Measurements from ENCODE around the gene CHAF1B.
"Not testable (repeated sequence)": the region's sequence is repeated elsewhere in the genome, so short reads cannot be mapped to it uniquely, and the experiment has no call there.

Gene CHAF1B

DNA sequence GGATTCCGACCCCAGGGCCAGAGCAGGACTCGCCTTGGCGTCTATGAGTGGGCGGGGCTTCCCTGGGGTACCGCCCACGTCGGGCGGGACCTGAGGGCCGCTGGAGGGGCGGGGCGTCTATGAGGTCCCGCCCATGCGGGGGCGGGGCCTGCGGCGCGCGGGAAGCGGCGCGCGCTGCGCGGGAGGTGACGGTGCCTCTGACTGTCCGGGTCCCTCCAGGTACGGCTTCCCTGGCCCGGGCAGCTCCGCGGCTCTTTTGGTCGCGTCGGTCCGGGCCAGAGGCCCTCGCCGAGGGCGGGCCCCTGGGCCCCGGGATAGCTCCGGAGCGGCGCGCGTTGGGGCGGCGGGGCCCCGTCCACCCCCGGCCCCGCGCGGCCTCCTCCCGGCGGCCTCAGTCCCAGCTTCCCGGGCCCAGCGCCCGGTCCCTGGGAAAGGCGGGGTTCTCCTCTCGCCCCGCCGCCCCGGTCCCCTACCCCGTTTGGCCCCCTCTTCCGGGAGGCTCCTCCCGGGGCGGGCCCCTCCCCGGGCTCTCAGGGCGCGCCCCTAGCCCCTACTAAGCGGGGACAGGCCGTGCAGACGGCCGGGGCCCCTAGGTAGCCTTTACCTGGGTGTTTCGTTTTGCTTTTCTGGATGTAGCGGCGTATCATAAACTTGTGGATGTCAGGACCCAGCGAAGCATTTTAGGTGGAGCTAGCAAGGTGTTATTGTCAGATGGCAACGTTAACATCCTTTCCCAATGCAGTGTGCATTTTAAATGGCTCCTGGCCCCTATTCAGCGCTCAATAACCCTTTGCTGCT is at the start of gene CHAF1B:
CHAF1B (plus strand) TSS at position 160 of the 798 bp plus-strand sequence. CDS start 745 bp downstream, outside the sequence.
- no peak for DNase-seq

DNA sequence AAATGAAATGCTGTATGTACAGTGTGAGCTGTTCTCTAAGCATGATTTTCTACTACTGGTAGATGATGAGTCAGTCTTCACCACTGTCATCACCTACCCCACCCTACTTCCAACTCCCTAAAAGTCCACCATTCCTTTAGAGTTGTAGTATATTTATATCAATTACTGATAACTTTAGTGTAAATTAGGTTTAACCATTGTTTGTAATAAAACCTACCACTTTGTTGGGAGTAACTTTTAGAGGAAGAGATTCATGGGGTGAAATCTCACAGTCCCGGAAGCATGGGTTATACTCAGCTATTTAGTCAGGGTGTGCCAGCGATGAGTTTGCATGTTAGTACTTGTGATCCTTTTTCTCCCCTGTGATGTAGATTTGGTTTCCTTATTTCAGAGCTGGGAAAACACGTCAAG is 48.1 kb upstream of the CHAF1B start:
- no peak for DNase-seq

DNA sequence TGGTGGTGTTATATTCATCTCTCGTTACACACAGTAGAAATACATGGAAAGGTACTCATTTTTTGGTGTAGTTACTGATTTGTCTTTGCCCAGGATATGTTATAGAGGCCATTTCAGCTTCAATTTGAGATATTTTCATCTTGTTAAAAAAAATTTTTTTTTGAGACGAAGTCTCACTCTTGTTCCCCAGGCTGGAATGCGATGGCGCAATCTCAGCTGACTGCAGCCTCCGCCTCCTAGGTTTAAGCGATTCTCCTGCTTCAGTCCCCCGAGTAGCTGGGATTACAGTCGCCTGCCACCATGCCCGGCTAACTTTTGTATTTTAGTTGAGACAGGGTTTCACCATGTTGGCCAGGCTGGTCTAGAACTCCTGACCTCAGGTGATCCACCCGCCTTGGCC is 46.2 kb upstream of the CHAF1B start:
- DNase-seq, result no peak

DNA sequence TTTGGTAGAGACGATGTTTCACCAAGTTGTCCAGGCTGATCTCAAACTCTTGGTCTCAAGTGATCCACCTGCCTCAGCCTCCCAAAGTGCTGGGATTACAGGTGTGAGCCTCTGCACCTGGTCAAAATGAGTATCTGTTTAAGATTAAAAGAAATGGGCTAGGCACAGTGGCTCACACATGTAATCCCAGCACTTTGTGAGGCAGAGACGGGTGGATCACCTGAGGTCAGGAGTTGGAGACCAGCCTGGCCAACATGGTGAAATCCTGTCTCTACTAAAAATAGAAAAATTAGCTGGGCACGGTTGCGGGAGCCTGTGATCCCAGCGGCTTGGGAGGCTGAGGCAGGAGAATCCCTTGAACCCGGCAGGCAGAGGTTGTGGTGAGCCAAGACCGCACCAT is 42.6 kb upstream of the CHAF1B start:
- not testable (repeated sequence) for DNase-seq

DNA sequence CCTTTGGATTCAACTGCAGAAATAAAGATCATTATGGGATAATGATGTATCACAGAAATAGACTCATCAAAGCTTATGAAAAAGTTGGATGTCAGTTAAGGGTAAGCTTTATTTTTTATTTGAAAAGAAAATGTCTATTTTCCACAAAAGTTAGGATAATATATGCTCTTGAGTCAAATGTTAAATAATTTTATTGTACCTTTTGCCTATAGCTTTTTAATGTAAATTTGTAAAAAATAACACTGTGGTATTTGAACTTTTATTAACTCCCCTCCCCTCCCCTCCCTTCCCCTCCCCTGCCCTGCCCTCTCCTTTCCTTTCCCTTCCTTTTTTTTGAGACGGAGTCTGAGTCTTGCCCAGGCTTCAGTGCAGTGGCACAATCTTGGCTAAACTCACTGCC is 40.3 kb upstream of the CHAF1B start:
- DNase-seq, result no peak

DNA sequence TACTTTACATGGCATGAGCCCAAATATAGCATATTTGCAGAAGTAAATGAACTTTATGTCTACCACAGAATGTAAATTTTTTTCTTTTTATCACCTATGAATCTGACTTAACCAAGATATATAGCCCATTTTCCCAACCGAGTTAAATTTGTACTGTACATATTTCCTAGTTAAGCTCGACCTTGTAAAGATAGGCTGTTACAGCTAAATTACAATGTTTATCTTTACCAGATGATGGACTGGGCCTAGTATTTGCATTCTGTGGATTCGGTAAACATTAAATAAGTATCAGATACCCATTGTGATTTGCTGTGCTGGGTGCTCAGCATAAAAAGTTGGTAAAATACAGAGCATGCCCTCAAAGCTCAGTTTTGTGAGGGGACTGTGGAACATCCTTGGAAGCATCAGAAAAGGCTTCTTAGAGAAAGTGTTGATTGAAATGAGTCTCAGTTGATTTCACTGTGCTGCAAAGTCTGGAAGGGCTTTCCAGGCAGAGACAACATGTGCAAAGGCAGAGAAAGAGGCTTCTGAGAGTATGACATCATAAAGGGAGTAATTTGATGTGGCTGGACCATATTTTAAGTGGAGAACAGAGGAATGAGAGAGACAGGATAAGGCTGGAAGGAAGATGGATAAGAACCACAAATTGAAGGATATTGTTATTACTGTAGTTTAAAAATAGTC is 37.8 kb upstream of the CHAF1B start:
- DNase-seq, result no peak

DNA sequence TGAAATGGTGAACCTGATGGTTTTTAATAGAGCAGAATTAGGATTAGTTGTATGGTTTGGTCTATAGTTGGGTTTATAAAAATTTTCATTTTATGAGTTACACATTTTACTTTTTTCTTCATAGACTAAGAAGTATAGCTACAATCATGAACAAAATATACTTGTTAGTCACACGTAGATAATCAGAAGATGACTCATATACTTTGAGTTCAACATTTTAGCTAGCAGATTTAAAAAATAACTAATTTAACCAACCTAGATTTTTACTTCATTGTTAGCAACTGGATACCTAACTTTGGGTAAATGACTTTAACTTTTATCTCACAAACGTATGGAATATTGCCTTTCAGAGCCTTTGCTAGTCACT is 37.2 kb upstream of the CHAF1B start:
- no peak for DNase-seq

DNA sequence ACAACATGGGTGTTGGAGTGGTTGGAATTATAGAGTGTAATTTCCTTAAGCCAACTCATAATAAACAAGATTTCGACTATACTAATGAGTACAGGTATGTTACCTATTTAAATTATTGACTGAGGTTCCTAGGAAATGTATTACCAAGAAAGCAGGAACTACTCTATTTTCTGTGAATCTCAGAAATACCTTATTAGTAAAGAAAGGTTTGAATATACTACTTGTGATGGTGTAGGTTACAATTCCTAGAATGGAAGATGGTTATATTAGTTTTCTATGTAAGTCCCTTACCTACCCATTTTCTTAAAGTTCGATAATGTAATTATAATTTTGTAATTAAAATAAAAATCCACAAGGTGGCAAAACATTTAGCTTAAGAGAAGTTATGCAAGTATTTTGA is 35.9 kb upstream of the CHAF1B start:
- DNase-seq, result no peak

DNA sequence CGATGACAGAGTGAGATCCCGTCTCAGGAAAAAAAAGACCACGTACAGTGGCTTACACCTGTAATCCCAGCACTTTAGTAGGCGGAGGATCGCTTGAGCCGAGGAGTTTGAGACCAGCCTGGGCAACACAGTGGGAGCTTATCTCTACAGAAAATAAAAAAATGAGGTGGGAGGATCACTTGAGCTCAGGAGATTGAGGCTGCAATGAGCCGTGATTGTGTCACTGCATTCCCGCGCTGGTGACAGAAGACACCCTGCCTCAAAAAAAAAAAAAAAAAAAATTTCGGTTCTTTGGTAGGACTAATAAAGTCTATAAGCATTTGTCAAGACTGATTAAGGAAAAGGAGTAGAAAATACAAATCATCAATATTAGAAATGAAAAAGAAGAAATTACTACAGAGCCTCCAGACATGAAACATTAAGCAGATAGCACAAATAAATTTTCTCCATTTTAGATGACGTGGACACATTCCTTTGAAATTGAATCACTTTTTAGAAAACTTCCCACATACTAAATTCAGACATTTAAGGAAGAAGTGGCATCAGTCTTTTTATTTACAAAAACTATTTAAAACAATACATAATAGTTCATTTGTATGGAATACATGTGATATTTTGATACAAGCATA is 34.8 kb upstream of the CHAF1B start:
- no peak for DNase-seq

DNA sequence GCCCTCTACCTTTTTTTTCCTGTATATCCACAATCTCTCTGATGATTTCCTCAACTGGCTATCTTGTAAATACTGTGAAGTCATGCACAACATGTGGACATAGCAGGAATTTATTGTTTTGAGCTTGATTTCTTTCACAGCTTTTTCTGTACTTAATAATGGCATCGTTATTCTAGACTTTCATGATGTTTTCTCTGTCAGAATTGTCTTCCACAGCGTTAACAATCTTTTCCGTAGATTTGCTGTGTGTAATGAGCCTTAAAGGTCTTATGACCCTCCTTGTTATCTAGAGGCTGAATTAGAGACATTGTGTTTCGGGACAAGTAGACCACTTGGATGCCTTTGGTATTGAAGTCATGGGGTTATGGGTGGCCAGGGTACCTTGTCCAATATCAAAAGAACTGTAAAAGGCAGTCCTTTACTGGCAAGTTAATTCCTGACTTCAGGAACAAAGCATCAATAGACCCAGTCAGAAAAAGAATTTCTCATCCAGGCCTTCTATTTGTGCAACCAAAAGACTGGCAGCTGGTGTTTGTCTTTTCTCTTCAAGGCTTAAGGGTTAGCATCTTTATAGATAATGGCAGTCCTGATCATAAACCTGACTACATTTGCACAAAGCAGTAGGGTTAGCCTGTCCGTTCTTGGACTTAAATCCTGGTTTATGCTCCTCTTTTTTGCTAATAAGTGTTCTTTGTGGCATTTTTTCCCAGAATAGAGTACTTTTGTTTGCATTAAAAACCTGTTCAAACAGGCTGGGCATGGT is 30.1 kb upstream of the CHAF1B start:
- no peak for DNase-seq

DNA sequence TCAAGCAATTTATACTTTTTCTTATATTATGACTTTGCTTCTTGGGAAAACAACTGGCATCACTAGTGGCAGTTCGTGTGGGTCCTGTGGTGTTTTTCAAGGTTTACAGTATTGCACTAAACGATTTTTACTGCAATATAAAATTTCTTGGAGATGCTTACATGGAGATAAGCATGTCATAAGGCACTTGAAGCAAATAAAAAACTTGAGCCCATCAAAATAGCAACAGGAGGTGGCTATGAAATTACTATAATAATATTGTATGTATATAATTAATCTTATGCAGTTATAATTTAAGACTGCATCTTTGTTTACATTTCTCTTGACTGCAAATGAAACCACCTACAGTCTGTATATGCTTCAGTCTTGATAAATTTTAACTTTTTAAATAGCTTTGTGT is 29.3 kb upstream of the CHAF1B start:
- DNase-seq, result no peak

DNA sequence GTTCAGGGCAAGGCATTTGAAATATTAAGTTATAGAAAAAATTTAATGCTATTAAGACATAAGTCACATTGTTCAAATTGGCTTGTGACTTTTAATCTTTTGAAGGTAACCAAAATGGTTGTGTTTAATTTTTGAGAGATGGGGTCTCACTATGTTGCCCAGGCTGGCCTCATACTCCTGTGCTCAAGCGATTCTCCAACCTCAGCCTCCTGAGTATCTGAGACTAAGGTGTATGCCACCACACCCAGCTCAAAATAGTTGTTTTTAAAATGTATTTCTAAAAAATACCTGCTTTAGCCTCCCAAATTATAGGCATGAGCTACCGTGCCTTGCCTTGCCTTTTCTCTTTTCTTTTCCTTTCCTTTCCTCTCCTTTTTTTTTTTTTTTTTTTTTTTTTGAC is 26.0 kb upstream of the CHAF1B start:
- DNase-seq, result no peak

DNA sequence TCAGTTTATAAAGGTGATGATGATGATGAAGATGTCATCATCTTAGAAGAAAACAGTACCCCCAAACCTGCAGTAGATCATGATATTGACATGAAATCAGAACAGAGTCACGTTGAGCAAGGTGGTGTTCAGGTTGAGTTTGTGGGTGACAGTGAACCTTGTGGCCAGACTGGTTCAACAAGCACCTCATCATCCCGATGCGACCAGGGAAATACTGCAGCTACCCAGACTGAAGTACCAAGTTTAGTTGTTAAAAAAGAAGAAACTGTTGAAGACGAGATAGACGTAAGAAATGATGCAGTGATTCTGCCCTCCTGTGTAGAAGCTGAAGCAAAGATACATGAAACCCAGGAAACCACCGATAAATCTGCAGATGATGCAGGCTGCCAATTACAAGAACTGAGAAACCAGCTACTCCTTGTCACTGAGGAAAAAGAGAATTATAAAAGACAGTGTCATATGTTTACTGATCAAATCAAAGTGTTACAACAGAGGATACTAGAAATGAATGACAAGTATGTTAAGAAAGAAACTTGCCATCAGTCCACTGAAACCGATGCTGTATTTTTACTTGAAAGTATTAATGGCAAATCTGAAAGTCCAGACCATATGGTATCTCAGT is 16.0 kb upstream of the CHAF1B start:
- no peak for DNase-seq

DNA sequence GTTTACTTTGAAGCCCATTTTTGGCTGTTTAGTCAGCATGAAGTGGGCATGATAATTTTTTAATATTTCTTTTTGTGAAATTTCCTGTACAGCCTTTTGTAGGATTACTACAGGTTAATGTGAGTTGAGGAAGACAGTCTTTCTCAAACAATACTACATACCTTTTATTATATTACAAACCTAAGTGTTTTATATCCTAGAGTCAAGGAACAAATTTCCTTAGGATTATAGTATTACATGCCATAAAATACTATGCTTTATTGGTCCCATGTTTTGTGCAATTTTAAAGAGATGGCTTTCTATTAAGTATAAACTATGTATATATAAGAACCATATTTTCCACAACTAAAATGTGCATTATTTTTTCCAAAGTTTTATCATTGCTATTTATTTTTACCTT is 9.2 kb upstream of the CHAF1B start:
- no peak for DNase-seq

DNA sequence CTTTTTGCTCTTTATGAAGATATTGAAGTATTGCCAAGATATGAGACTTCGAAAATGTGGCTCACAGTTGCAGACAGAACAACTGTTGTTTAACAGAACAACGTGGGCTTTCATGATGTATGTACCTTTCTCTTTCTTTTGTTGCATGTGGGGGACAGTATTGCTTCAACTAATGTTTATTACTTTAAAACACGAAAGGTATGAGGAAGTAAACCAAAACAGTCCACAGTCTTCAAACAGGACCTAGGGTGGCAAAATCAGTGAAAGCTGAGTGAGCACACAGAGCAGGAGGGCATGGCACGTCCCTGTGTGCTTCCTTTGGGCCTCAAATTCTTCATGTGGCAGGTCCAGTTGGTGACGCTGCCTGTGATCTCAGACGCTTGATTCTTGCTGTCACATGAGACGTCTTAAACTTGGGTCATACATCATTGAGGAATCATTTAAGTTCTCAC is 7.8 kb upstream of the CHAF1B start:
- DNase-seq, result no peak

DNA sequence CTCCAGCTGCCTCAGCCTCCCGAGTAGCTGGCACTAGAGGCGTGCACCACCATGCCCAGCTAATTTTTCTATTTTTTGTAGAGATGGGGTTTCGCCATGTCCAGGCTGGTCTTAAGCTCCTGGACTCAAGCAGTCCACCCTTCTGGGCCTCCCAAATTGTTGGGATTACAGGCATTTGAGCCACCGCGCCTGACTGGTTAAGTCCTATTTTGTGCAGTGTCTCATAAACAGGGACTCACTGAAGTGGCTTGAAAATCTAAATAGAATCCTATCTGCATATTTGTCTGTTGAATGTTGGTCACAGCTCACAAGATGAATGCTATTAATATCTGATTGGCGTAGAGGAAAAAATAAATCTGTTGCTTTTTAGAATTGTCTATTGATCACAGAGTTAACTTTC is 5.9 kb upstream of the CHAF1B start:
- DNase-seq, result no peak

DNA sequence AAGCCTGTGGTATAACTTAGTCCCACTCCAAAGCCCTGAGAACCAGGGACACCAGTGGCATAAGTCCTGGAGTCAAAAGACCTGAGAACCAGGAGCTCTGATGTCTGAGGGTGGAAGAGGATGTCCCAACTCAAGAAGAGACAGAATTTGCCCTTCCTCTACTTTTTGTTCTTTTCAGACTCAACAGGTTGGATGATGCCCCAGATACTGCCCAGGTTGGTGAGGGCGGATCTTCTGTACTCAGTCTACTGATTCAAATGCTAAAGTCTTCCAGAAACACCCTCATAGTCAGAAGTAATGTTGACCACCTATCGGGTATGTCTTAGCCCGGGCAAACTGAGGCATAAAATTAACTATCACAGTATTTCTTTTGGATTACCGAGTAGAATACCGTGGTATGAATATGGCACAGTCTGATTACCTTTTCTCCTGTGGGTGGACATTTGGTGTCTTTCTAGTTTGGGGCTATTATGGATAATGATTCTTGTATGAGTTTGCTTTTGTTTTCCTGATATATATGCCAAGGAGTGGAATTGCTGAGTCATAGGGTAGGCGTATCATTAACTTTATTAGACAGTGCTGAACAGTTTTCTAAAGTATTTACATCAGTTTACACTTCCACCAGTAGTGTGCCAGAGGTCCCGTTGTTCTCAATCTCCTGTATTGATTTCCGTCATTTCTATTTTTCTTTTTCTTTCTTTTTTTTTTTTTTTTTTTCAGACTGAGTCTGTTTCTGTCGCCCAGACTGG is 3.2 kb upstream of the CHAF1B start:
- no peak for DNase-seq

DNA sequence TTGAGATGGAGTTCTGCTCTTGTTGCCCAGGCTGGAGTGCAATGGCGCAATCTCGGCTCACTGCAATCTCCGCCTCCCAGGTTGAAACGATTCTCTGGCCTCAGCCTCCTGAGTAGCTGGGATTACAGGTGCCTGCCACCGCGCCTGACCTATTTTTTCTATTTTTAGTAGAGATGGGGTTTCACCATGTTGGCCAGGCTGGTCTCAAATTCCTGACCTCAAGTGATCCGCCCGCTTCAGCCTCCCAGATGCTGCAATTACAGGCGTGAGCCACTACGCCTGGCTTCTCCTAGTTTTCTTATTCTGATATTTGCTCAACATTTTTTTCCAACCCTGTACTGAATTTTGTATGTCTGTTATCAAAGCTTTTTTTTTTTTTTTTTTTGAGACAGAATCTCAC is 2.5 kb upstream of the CHAF1B start:
- not testable (repeated sequence) for DNase-seq

DNA sequence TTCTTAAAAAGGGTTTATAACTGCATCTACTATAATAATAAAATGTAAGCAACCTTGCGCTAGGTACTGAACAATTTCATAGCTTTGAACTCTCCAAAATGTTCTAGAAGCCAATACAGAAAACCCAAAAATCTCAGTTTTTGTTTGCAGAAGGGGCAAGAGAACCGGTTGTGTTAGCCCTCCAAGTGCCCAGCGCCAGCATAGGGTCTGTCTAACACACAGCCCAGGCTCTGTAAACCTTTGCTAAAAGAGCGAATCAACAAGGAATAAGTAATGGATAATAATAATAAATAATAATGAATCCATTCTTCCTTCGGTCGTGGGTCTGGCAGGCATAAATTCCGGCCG is 333 bp upstream of the CHAF1B start:
- DNase-seq, result no peak

DNA sequence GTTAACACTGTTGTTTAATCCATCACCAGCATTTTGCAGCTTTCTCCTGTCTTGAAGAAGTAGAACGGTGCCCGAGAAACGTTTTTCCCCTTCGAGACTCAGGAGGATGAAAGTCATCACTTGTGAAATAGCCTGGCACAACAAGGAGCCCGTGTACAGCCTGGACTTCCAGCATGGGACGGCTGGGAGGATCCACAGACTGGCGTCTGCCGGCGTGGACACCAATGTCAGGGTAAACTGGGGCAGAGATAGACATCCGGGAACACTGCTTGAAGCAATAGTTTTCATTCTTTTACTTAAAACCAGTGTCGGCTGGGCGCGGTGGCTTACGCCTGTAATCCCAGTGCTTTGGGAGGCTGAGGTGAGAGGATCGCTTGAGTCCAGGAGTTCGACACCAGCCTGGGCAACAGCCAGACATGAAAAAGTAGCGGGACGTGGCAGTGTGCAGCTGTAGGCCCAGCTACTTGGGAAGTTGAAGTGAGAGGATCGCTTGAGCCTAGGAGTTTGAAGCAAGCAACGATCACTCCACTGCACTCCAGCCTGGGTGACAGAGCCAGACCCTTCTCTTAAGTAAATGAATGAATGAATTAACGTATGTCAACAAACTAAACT is 945 bp downstream of the CHAF1B start:
- no peak for DNase-seq

DNA sequence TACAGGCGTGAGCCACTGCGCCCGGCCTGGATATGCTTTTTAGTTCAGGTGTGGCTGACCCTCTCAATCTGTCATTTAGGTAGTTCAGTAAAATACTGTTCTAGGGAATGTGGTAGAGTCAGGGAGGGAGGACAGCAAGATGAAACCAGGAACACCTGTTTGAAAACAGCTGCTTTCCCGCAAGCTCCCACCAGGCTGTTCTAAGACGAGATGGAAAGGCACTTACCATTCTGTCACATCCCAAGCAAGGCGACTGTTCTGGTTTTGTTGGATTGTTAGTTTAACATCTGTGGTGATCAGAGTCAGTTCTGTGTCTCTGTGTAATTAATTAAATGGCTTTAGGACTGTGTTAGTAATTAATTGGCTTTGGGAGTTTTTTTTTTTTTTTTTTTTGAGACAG is 2.9 kb downstream of the CHAF1B start:
- no peak for DNase-seq

DNA sequence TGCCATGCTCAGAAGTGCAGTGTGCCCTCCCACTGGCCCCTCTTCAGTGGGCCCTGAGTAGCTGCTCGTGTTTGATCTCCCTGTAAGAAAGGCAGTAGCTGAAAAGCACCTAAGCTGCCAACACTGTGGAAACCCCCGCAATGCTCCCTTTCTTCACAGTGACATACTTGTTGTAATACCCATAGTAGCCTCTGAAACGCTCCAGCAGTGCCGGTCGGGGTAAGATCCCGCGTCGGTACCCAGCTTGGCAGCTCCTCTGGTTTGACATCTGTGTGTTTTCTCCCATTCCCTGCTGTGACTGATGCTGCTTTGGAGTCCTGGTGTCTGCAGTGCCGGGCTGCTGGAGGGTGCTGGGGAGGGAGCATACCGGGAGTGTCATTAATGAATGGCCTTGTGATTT is 3.6 kb downstream of the CHAF1B start:
- no peak for DNase-seq

All from cortex of kidney (tissue), 1 donor.